HG03575 (cell line): Measurements from ENCODE around the gene ZNF24.

Source experiments
- ATAC-seq: cut with Tn5 transposase; IDR thresholded peaks from one replicate; pipeline ENCODE4 v1.9.1; 2021; ENCODE audit not compliant: unreplicated experiment, insufficient number of reproducible peaks, low FRiP score; ENCODE audit errors: extremely low read depth

The ZNF24 gene

GRCh38 chr18:35322486-35323458, 21.4 kb downstream of the ZNF24 start:
- ATAC-seq, result no peak

DNA sequence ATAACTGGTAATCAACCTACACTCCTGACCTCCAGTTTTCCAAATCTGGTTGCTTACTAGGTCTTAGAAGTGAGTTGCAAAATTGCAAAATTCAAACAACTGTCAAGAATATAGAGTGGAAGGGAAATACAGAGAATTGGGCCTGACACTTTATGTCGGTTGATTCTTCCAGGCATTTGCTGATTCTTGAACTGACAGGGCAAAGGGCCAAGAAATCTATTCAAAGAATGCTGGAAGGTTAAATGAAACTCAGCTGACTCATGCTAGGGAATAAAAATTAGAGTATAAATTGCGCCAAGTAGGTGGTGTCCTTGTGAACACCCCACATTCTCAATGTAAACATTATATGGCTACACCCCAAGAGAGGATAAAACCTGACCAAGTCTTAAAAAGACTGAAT, 32.7 kb downstream of the ZNF24 start:
- no peak for ATAC-seq

DNA sequence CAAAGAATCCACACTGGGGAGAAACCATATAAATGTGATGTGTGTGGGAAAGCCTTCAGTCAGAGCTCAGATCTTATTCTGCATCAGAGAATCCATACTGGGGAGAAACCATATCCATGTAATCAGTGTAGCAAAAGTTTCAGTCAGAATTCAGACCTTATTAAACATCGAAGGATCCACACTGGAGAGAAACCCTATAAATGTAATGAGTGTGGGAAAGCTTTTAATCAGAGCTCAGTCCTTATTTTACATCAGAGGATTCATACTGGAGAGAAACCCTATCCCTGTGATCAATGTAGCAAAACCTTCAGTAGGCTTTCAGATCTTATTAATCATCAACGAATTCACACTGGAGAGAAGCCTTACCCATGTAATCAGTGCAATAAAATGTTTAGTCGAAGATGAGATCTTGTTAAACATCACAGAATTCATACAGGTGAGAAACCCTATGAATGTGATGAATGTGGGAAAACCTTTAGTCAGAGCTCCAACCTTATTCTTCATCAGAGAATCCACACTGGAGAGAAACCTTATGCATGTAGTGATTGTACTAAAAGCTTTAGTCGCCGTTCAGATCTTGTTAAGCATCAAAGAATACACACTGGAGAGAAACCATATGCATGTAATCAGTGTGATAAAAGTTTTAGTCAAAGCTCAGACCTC, 37.5 kb downstream of the ZNF24 start:
- ATAC-seq, result no peak

DNA sequence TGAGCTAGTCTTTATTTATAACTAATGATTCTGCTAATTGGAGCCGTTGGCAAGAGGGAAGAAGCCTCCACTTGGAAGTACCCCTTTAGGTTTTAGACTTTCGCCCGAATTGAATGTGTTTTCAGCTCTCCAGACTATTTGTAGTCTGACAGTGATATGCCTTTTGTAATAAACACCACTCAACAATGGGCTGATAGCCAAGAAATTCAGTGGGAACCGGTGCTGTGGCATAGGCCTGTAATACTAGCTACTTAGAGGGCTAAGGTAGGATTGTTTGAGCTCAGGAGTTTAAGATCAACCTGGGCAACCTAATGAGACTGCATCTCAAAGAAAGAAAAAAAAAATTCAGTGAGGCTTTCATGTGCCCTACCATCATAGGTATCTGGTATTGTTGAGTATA, 40.6 kb downstream of the ZNF24 start:
- ATAC-seq, result no peak

DNA sequence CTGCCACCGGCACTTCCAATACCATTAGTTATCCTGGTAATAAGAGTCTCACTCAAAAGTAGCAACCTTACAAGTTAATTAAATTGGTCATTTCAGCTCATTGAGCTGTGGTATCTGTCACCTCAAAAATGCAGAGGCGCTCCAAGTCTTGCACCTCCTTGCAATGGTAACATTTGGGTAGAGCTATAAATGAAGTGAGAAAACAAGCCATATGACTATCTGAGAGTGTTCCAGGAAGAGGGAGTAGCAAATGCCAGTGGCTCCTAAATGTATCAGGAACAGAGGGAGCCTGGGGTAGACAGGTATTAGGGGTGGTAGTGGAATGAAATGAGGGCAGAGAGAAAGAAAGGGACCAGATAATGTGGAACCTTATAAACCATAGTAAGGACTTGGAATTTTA, 48.2 kb downstream of the ZNF24 start:
- ATAC-seq, result no peak

- no peak for ATAC-seq
These were observed 53.1 kb downstream of the ZNF24 start for GRCh38 chr18:35291166-35291565.

GRCh38 chr18:35290094-35290735, 54.0 kb downstream of the ZNF24 start, which contains the start of gene ZSCAN30:
Gene ZSCAN30, minus strand, starts transcription at chr18:35290229. Its CDS starts 25,877 bp downstream, at chr18:35264352.
- peak; percentile 55 for ATAC-seq

GRCh38 chr18:35289727-35290093, 54.5 kb downstream of the ZNF24 start:
- ATAC-seq, result no peak

GRCh38 chr18:35289293-35289692, 54.9 kb downstream of the ZNF24 start:
- ATAC-seq, result no peak

- ATAC-seq, result no peak
These were observed 59.4 kb downstream of the ZNF24 start for GRCh38 chr18:35284841-35285240.

DNA sequence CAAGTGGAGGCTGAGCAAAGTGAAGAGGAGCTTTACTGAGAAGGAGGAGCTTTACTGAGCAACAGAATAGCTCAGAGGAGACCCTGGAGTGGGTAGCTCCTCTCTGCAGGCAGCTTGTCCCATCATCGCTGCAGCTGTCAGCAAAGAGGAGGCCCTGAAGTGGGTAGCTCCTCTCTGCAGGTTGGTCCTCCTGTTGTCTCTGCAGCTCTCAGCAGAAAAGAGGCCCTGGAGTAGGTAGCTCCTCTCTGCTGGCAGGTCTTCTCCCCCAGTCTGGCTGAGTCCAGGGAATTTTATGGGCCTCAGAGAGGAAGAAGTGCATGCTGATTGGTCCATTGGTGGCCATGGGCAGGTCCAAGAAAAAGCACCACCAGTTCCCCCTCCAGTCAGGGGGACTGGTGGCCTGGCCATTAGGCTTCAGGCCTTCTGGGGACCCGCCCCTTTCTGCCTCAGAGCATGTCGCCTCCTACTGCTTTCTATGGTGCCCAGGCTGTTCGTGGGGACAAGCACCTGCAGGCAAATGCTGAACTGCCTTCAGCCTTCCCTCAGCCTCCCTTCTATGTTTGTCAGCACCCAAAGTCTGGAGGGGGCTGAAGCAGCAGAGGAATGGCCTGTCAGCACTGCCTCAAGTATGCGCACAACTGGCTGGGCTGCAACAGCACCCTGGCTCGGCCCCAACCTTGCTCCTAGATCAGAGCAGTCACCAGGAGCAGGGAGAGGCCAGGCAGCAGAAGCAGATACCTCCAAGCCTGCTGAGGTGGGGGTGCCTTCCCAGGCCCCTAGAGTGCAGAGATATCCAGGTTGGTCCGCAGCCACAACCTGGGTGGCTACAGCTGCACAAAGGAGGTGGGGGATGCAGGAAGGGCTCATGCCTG, 60.1 kb downstream of the ZNF24 start:
- ATAC-seq, result no peak

GRCh38 chr18:35282353-35282752, 61.9 kb downstream of the ZNF24 start:
- ATAC-seq, result no peak
